Cardiac fibroblast (primary cell): ENCODE results near the gene ZDHHC16.
A peak's percentile ranks its signal among the peaks of the same experiment; 100 is the strongest.

Experiments
- DNase-seq, 2 donors: peaks; one replicate each; pipeline versions ENCODE4 v3.0.0 to v3.0.0-alpha.2; 2010; ENCODE audit warnings: low read depth in 2 of 2
- H3K4me3 ChIP-seq, 2 donors: replicated peaks in 1 of 2; 1 replicate in 1 of 2; 2 replicates in 1 of 2; pipeline ENCODE4 v1.5.1; 2011; ENCODE audit warnings: low read depth in 2 of 2, low read length in 2 of 2, mild to moderate bottlenecking in 2 of 2, moderate library complexity in 1 of 2
- TF ChIP-seq, protein P1 (sequence below): IDR thresholded peaks from one replicate; pipeline ENCODE4 v1.5.1; 2011; ENCODE audit warnings: low read depth, mild to moderate bottlenecking, low read length, inconsistent platforms

ZDHHC16 gene

DNA sequence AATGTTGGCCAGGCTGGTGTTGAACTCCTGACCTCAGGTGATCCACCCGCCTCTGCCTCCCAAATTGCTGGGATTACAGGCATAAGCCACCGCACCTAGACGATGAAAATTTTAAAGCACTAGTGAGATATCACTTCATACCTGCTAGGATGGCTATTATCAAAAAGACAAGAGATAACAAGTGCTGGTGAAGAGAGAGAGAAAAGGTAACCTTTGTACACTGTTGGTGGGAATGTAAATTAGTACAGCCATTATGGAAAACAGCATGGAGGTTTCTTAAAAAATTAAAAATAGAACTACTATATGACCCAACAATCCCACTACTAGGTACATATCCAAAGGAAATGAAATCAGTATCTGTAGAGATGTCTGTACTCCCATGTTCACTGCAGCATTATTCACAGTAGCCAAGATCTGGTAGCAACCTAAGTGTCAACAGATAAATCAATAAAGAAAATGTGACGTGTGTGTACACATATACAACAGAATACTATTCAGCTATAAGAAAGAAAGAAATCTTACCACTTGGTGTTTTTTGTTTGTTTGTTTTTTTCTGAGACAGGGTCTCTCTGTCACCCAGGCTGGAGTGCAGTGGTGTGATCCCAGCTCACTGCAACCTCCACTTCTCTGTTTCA is 39.8 kb downstream of the ZDHHC16 start:
- DNase-seq, result no peak
- TF ChIP-seq, protein P1, sequence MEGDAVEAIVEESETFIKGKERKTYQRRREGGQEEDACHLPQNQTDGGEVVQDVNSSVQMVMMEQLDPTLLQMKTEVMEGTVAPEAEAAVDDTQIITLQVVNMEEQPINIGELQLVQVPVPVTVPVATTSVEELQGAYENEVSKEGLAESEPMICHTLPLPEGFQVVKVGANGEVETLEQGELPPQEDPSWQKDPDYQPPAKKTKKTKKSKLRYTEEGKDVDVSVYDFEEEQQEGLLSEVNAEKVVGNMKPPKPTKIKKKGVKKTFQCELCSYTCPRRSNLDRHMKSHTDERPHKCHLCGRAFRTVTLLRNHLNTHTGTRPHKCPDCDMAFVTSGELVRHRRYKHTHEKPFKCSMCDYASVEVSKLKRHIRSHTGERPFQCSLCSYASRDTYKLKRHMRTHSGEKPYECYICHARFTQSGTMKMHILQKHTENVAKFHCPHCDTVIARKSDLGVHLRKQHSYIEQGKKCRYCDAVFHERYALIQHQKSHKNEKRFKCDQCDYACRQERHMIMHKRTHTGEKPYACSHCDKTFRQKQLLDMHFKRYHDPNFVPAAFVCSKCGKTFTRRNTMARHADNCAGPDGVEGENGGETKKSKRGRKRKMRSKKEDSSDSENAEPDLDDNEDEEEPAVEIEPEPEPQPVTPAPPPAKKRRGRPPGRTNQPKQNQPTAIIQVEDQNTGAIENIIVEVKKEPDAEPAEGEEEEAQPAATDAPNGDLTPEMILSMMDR, result no peak
- H3K4me3 ChIP-seq, result no peak overlapping the region

DNA sequence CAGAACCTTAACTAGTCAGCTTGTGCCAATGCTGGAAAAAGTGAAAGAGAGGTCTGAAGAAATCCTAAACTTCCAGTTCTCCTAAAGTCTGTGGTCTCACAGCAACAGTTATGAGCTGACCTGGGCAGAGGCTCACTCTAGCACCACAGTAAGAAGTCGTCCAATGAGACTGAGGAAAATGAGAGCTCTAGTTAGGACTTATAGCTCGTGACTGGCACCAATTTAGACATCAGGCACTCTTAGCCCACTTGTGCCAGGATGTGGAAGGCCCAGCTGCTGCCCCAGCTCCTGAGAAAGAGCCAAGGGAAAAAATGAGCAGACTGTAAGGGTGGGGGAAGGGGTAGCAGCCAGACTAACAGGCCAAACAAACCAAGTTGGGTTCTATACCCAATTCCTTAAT is 44.6 kb downstream of the ZDHHC16 start:
- TF ChIP-seq, protein P1, result no peak
- no peak for DNase-seq
- no peak overlapping the region for H3K4me3 ChIP-seq

DNA sequence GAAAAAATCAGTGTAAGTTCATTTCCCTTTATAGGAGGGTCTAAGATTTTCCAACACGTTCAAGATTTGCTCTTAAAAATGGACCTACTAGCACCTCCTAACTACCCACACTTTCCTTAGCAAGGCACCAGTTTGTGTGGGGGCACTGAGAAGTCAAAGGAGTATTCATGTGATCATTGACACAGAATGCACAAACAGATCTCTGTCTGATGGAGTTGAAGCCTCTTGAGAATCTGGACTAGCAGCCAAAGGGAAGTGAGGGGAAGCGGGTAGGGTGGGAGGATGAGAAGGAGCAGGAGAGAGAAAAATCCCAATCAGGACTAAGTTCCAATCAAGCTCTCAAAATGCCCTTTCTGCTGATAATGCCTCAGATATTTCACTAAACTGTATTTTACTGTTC is 48.2 kb downstream of the ZDHHC16 start:
- DNase-seq, result no peak
- TF ChIP-seq, protein P1, result no peak
- no peak overlapping the region for H3K4me3 ChIP-seq

- H3K4me3 ChIP-seq, result no peak overlapping the region
- DNase-seq, result peak; percentile 56 to 74
- TF ChIP-seq, protein P1, result no peak
Observed at GRCh38 chr10:97494863-97495506, 49.0 kb downstream of the ZDHHC16 start.

GRCh38 chr10:97497572-97498075 is 51.6 kb downstream of the ZDHHC16 start:
- peak; percentile 82 to 84 for DNase-seq
- TF ChIP-seq, protein P1, result no peak
- peak overlapping the region; percentile 69 to 99 for H3K4me3 ChIP-seq

- TF ChIP-seq, protein P1, result no peak
- DNase-seq, result peak; percentile 98 to 99
- peak within 1 kb of the TSS; percentile 69 to 99 for H3K4me3 ChIP-seq
Observed at GRCh38 chr10:97498076-97498840, 52.3 kb downstream of the ZDHHC16 start, which contains the start of gene MMS19. Gene MMS19 (minus strand): TSS chr10:97498422. CDS start chr10:97498384, 38 bp downstream.
